ENCODE results near the gene ROBO1.

ROBO1 gene

DNA sequence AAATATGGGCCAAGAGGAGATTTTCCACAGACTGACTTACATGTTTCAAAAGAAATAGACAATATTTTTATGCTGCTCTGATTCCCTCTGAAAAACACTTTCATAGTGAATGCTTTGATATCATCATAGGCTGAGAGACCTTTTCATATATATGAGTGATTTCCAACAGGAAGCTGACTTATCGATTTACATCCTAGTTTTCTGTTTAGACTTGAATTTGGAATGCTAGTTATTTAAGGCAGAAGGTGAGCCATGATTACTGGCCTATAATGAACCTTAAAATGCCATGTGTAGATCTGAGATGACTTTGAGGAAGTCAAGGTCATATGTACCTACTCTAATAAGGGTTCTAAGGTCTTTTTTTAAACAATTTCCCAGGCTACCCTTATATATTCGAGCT, 1126.1 kb downstream of the ROBO1 start:
- no peak overlapping the region for H3K4me3 ChIP-seq (ENCODE audit: low read length)
- H3K27me3 ChIP-seq (ENCODE audit: insufficient read depth, low read length): no peaks in the 10 kb centered on the region
- no peak overlapping the region for H3K27ac ChIP-seq (ENCODE audit: low read length)
- peaks cover 10% of the 10 kb centered on the region; the same call in 1 of the 2 replicates for H3K36me3 ChIP-seq (ENCODE audit: insufficient read depth, low read depth, low read length)
- no peak overlapping the region for H3K9ac ChIP-seq (ENCODE audit: low read depth, low read length)
- peaks cover 22% of the 10 kb centered on the region; the same call in 1 of the 2 replicates for H3K4me1 ChIP-seq (ENCODE audit: insufficient read depth, low read length)
- H3K9me3 ChIP-seq (ENCODE audit: insufficient read depth, low read depth, low read length): no peaks in the 10 kb centered on the region

DNA sequence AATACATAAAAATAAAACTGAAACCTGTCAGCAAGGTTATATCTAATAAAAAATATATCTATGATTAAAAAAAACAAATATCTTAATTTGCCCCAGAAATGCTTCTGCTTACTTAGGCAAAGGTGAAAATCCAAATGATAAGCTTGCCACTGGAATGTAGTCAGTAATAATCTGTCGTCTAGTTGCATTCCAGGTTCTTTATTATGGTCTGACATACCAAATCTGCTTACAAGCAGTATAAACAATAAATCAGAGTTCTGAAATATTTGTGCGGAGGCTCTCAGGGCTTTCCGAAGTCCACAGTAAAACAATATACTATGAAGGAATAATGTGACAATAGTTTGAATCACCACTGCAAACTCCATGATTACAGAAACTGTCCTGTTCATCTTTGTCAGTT, 1133.5 kb downstream of the ROBO1 start:
- Histone ChIP-seq H3K9ac (ENCODE audit: low read depth, low read length) (no peak overlapping the region), H3K27me3 (ENCODE audit: insufficient read depth, low read length) (no peaks in the 10 kb centered on the region), H3K27ac (ENCODE audit: low read length) (no peak overlapping the region), H3K36me3 (ENCODE audit: insufficient read depth, low read depth, low read length) (peaks cover 31% of the 10 kb centered on the region), H3K4me1 (ENCODE audit: insufficient read depth, low read length) (no peaks in the 10 kb centered on the region), H3K4me3 (ENCODE audit: low read length) (no peak overlapping the region), H3K9me3 (ENCODE audit: insufficient read depth, low read depth, low read length) (no peaks in the 10 kb centered on the region)

DNA sequence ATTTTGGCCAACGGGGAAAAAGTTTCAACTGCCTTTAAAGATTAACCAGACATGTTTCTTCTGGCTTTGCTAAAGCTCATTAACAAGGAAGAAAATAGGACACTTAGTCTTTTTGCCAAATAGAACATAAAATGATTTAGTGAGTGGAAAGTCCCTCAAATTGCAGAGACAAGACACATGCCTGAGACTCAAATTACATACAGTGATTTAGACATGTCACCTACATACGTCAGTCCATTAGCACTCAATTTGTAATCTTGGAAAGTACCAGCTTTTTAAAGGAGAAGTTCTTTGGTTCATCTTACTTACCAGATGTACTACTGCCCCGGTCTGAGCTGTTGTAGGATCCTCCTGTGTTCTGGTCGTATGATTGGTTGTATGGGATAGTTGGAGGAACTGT, 1134.2 kb downstream of the ROBO1 start:
- H3K4me3 ChIP-seq (ENCODE audit: low read length): no peak overlapping the region
- H3K9me3 ChIP-seq (ENCODE audit: insufficient read depth, low read depth, low read length): no peaks in the 10 kb centered on the region
- no peak overlapping the region for H3K9ac ChIP-seq (ENCODE audit: low read depth, low read length)
- H3K4me1 ChIP-seq (ENCODE audit: insufficient read depth, low read length): no peaks in the 10 kb centered on the region
- H3K36me3 ChIP-seq (ENCODE audit: insufficient read depth, low read depth, low read length): peaks cover 38% of the 10 kb centered on the region
- H3K27me3 ChIP-seq (ENCODE audit: insufficient read depth, low read length): no peaks in the 10 kb centered on the region
- H3K27ac ChIP-seq (ENCODE audit: low read length): no peak overlapping the region

DNA sequence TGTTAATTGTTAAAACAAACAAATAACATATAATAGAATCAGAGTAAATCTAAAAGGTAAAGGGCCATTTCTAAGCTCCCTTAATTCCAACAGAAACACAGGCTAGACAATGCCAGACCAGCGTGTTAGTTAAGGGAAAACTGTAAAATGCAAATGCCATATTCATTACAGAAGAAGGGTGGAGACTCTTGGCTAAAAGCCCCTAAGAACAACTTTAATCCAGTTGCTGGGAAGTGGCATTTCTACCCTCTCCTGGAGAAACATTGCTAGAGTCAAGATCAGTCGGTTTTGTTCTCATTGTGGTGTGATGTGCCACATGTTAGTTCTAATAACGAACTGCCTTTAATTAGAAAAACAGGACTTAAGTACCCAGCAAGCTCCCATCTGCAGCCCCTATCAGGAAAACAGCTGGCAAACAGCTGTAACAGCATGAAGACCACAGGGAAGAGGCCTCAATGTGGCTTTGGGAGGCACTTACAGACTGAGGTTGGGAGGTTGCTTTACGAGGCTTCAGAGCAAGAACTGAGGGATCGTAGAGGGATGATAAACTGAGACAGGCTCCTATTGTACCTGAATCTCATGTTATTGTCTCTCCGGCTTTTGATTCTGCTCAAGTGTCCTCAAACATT, 1134.8 kb downstream of the ROBO1 start:
- no peak overlapping the region for H3K4me3 ChIP-seq (ENCODE audit: low read length)
- peaks cover 42% of the 10 kb centered on the region for H3K36me3 ChIP-seq (ENCODE audit: insufficient read depth, low read depth, low read length)
- H3K4me1 ChIP-seq (ENCODE audit: insufficient read depth, low read length): no peaks in the 10 kb centered on the region
- H3K9ac ChIP-seq (ENCODE audit: low read depth, low read length): no peak overlapping the region
- H3K9me3 ChIP-seq (ENCODE audit: insufficient read depth, low read depth, low read length): no peaks in the 10 kb centered on the region
- no peak overlapping the region for H3K27ac ChIP-seq (ENCODE audit: low read length)
- no peaks in the 10 kb centered on the region for H3K27me3 ChIP-seq (ENCODE audit: insufficient read depth, low read length)

DNA sequence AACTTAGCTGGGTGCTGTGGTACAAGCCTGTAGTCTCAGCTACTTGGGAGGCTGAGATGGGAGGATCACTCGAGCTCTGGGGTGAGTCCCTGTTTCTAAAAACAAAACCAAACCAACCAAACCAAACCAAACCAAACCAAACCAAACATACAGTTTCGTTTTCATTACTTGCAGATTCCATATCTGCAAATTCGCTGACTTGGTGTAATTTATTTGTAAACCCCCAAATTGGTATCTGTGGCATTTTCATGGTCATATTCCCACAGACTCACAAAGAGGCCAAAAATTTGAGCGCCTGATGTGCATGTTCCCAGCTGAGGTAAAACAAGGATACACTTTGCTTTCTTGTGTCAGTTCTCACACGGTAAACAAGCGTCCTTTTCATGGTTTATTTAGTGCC, 1138.3 kb downstream of the ROBO1 start:
- Histone ChIP-seq H3K4me1 (ENCODE audit: insufficient read depth, low read length) (no peaks in the 10 kb centered on the region), H3K9me3 (ENCODE audit: insufficient read depth, low read depth, low read length) (no peaks in the 10 kb centered on the region), H3K27me3 (ENCODE audit: insufficient read depth, low read length) (no peaks in the 10 kb centered on the region), H3K9ac (ENCODE audit: low read depth, low read length) (no peak overlapping the region), H3K36me3 (ENCODE audit: insufficient read depth, low read depth, low read length) (peaks cover 54% of the 10 kb centered on the region), H3K4me3 (ENCODE audit: low read length) (no peak overlapping the region), H3K27ac (ENCODE audit: low read length) (no peak overlapping the region)

DNA sequence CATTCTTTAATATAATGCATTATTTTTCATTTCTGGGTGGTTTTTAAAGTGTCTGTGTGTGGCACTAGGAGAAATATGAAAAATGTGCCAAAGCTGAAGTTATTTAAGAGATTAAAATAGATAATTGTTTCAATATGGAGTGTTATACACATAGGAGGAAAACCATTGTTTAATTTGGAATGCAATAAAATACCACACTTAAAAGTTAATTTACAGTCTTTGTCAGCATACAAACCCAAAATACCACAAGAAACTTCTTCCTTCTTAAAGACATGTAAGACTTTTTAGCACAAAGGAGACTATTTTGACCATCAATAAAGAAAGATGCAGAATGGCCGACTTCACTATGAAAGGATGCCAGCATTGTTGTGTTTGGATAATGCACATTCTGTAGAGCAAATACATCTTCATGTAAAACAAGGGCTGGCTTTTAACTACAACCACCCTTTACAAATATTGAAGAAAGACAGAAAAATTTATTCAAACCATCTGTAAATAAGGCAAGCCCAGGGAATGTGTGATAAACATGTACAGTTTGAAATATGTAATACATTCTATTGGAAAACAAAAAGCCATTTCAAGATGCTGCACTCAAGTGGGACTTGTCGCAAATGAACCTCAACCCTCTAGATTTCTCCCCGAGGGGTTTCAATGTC, 1146.6 kb downstream of the ROBO1 start:
- H3K4me1 ChIP-seq (ENCODE audit: insufficient read depth, low read length): no peaks in the 10 kb centered on the region
- H3K9me3 ChIP-seq (ENCODE audit: insufficient read depth, low read depth, low read length): no peaks in the 10 kb centered on the region
- H3K27me3 ChIP-seq (ENCODE audit: insufficient read depth, low read length): no peaks in the 10 kb centered on the region
- H3K27ac ChIP-seq (ENCODE audit: low read length): no peak overlapping the region
- no peak overlapping the region for H3K9ac ChIP-seq (ENCODE audit: low read depth, low read length)
- peaks cover 27% of the 10 kb centered on the region for H3K36me3 ChIP-seq (ENCODE audit: insufficient read depth, low read depth, low read length)
- no peak overlapping the region for H3K4me3 ChIP-seq (ENCODE audit: low read length)

DNA sequence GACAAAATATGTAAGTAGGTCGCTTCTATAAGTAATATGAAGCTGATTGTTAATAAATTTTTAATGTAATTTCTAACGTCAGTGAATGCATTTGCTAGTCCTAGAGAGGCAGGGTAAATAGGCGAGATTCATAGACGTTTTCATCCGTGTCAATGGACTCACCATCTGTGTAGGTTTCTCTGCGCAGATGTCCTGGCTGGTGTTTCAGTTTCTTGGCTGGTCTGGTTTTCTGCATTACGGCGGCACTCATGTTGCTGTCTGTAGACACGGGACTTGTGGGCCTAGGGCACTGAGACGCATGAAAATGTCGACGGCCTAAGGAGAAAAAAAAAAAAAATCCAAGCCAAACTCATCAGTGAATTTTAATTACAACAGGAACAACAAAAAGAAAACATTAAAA, 1153.3 kb downstream of the ROBO1 start:
- peaks cover 28% of the 10 kb centered on the region; the same call in 1 of the 2 replicates for H3K36me3 ChIP-seq (ENCODE audit: insufficient read depth, low read depth, low read length)
- no peak overlapping the region for H3K4me3 ChIP-seq (ENCODE audit: low read length)
- H3K9ac ChIP-seq (ENCODE audit: low read depth, low read length): no peak overlapping the region
- no peaks in the 10 kb centered on the region for H3K4me1 ChIP-seq (ENCODE audit: insufficient read depth, low read length)
- no peaks in the 10 kb centered on the region for H3K9me3 ChIP-seq (ENCODE audit: insufficient read depth, low read depth, low read length)
- no peak overlapping the region for H3K27ac ChIP-seq (ENCODE audit: low read length)
- no peaks in the 10 kb centered on the region for H3K27me3 ChIP-seq (ENCODE audit: insufficient read depth, low read length)

DNA sequence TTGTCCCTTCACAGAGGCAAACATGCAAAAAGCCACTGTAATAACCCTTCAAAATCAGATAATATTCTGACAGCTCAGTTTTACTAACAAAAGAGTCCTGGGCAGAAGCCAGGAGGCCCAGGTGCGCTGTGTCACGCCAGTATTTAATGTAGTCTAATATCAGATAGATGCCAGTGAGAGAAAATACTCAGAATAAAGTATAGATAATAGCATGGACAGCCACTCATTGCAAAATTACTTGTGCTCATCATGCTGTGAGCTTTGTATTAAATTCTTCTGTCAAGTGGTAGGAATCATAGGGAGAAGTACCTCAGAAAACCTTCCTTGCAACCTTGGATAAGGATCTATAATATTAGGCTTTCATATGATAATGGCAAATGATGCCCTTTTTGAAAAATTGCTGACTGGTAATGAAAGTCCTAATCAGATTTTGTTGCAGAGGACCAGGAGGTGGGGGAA, 1154.3 kb downstream of the ROBO1 start:
- Histone ChIP-seq H3K27me3 (ENCODE audit: insufficient read depth, low read length) (no peaks in the 10 kb centered on the region), H3K36me3 (ENCODE audit: insufficient read depth, low read depth, low read length) (peaks cover 28% of the 10 kb centered on the region; the same call in 1 of the 2 replicates), H3K4me3 (ENCODE audit: low read length) (no peak overlapping the region), H3K9ac (ENCODE audit: low read depth, low read length) (no peak overlapping the region), H3K4me1 (ENCODE audit: insufficient read depth, low read length) (no peaks in the 10 kb centered on the region), H3K9me3 (ENCODE audit: insufficient read depth, low read depth, low read length) (no peaks in the 10 kb centered on the region), H3K27ac (ENCODE audit: low read length) (no peak overlapping the region)

DNA sequence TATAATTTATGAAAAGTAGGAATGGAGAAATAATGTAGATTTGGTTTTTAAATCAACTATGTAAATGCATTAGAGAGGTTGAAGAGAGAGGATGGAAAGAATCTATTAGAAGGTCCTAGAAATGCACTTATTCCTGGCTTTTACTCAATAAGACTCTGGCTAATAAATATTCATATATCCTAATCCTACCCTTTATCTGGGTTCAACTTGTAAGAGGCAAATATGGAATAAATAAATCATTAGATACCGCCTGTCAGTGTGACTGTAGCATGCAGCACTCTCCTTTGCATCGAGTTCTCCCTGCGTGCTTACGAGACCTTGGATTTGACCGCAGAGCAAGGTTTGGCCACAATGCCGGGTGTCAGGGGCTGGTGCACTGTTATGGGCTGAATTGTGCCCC, 1156.5 kb downstream of the ROBO1 start:
- Histone ChIP-seq H3K4me1 (ENCODE audit: insufficient read depth, low read length) (no peaks in the 10 kb centered on the region), H3K36me3 (ENCODE audit: insufficient read depth, low read depth, low read length) (peaks cover 26% of the 10 kb centered on the region), H3K4me3 (ENCODE audit: low read length) (no peak overlapping the region), H3K9me3 (ENCODE audit: insufficient read depth, low read depth, low read length) (no peaks in the 10 kb centered on the region), H3K9ac (ENCODE audit: low read depth, low read length) (no peak overlapping the region), H3K27me3 (ENCODE audit: insufficient read depth, low read length) (no peaks in the 10 kb centered on the region), H3K27ac (ENCODE audit: low read length) (no peak overlapping the region)

DNA sequence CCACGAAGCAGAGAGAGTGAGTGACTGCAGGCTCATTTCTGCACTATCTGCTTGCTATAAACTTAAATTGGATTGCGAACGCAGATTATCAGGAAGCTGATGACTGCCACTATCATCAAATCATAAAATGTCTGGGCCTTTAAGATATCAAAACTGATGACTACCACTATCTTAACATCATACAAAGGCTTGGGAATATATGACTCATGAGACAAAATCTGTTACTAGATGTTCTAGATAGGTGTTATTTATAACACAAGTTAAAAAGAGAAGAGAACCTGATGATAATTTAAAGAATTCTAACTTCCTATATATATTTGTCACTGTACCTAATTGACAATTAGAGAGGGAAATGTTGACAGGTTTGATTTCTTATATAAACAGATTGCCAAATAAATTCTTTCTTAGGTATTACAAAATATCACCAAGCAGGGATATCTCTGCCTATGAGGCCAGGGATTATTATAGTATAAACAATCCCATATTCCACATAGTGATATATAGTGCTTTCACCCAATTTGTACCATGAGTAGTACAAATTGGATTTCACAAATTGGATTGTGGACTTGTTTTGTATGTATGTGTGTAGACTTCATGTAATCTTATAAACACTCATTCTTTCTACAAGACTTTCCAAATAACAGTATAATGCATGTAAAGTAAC, 1157.2 kb downstream of the ROBO1 start:
- Histone ChIP-seq H3K4me1 (ENCODE audit: insufficient read depth, low read length) (no peaks in the 10 kb centered on the region), H3K36me3 (ENCODE audit: insufficient read depth, low read depth, low read length) (peaks cover 33% of the 10 kb centered on the region), H3K27me3 (ENCODE audit: insufficient read depth, low read length) (no peaks in the 10 kb centered on the region), H3K9me3 (ENCODE audit: insufficient read depth, low read depth, low read length) (no peaks in the 10 kb centered on the region), H3K9ac (ENCODE audit: low read depth, low read length) (no peak overlapping the region), H3K27ac (ENCODE audit: low read length) (no peak overlapping the region), H3K4me3 (ENCODE audit: low read length) (no peak overlapping the region)

DNA sequence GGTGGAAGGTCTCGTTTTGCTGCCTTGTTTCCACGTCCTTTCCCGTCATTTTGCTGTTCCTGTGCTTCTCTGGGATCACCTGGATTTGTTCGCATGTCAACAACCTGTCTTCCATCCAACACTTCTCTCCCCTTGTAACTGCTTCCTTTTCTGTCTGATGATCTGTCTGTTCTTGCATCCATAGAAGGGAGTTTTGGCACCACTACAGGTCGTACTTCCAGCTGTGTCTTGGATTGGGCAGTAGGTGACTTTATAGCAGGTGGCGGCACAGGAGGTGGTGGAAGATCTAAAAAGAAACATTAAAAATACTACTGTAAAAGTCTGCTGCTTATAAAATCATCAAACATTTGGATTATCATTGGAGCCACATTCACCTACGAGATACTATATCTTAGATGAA, 1161.0 kb downstream of the ROBO1 start:
- Histone ChIP-seq H3K36me3 (ENCODE audit: insufficient read depth, low read depth, low read length) (peaks cover 20% of the 10 kb centered on the region), H3K27me3 (ENCODE audit: insufficient read depth, low read length) (no peaks in the 10 kb centered on the region), H3K9ac (ENCODE audit: low read depth, low read length) (no peak overlapping the region), H3K9me3 (ENCODE audit: insufficient read depth, low read depth, low read length) (no peaks in the 10 kb centered on the region), H3K4me3 (ENCODE audit: low read length) (no peak overlapping the region), H3K27ac (ENCODE audit: low read length) (no peak overlapping the region), H3K4me1 (ENCODE audit: insufficient read depth, low read length) (no peaks in the 10 kb centered on the region)

DNA sequence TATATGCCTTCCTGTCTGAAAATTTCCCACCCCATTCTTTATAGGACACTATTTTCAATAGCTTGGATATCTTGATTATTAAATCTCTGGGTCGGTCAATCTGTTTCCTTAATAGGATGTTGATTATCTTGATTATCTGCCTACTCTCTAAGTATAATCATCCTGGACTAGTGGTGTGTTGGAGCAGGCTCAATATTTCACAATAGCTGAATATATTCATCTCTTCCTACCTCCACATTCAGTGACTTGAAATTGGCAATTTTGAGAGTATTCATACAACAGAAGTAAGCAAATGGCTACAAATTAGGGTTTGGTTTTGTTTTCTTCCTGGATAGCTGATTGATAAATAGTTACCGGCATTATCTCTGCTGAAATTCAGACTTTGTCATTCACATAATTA, 1162.6 kb downstream of the ROBO1 start:
- no peaks in the 10 kb centered on the region for H3K27me3 ChIP-seq (ENCODE audit: insufficient read depth, low read length)
- peaks cover 19% of the 10 kb centered on the region for H3K36me3 ChIP-seq (ENCODE audit: insufficient read depth, low read depth, low read length)
- H3K9me3 ChIP-seq (ENCODE audit: insufficient read depth, low read depth, low read length): no peaks in the 10 kb centered on the region
- H3K27ac ChIP-seq (ENCODE audit: low read length): no peak overlapping the region
- H3K4me1 ChIP-seq (ENCODE audit: insufficient read depth, low read length): no peaks in the 10 kb centered on the region
- H3K9ac ChIP-seq (ENCODE audit: low read depth, low read length): no peak overlapping the region
- H3K4me3 ChIP-seq (ENCODE audit: low read length): no peak overlapping the region
